SK-N-SH treated with all-trans-retinoic acid at 6 μM for 48 hours (cell line): ENCODE data around the gene CBLB.

Experiments used
- ATAC-seq: fragments of 200-7000 bp; cut with Tn5 transposase; 3 replicates; pipeline ENCODE4 v1.9.1; 2020; ENCODE audit warnings: mild to moderate bottlenecking, moderate library complexity
- ARNTL ChIP-seq: fragments of 450-650 bp; formaldehyde crosslinking; IDR thresholded peaks from 2 replicates; pipeline ENCODE4 v1.5.0; 2020; ENCODE audit warnings: low read depth, mild to moderate bottlenecking, moderate library complexity, borderline replicate concordance
- BACH2 ChIP-seq: fragments of 250-450 bp; sonication (Bioruptor Pico); IDR thresholded peaks from 2 replicates; pipeline ENCODE4 v1.9.0; 2021; ENCODE audit warnings: mild to moderate bottlenecking, borderline replicate concordance
- CREB5 ChIP-seq: fragments of 250-450 bp; sonication (Bioruptor Pico); IDR thresholded peaks from 2 replicates; pipeline ENCODE4 v1.5.1; 2020; ENCODE audit warnings: low read depth, mild to moderate bottlenecking, moderate library complexity
- CSRNP3 ChIP-seq: fragments of 250-450 bp; sonication (Bioruptor Pico); IDR thresholded peaks from 2 replicates; pipeline ENCODE4 v1.5.1; 2021; ENCODE audit warnings: mild to moderate bottlenecking, moderate library complexity
- ESRRG ChIP-seq: fragments of 250-450 bp; sonication (Bioruptor Pico); IDR thresholded peaks from 2 replicates; pipeline ENCODE4 v1.6.1; 2021; ENCODE audit warnings: mild to moderate bottlenecking
- GLIS3 ChIP-seq: fragments of 250-450 bp; sonication (Bioruptor Pico); IDR thresholded peaks from 2 replicates; pipeline ENCODE4 v1.5.0; 2020; ENCODE audit warnings: mild to moderate bottlenecking, moderate library complexity
- ISL1 ChIP-seq: fragments of 250-450 bp; sonication (Bioruptor Pico); IDR thresholded peaks from 2 replicates; pipeline ENCODE4 v2.1.2; 2022; ENCODE audit warnings: mild to moderate bottlenecking, moderate library complexity
- OSR1 ChIP-seq: fragments of 250-450 bp; sonication (Bioruptor Pico); IDR thresholded peaks from 2 replicates; pipeline ENCODE4 v1.8.0; 2022; ENCODE audit warnings: moderate library complexity, mild to moderate bottlenecking, inconsistent platforms
- PPARA ChIP-seq: fragments of 250-450 bp; sonication (Bioruptor Pico); IDR thresholded peaks from 2 replicates; pipeline ENCODE4 v1.5.0; 2020; ENCODE audit warnings: mild to moderate bottlenecking, borderline replicate concordance
- RARB ChIP-seq: fragments of 250-450 bp; sonication (Bioruptor Pico); IDR thresholded peaks from 2 replicates; pipeline ENCODE4 v1.8.0; 2021; ENCODE audit warnings: mild to moderate bottlenecking, moderate library complexity
- SNAI2 ChIP-seq: fragments of 250-450 bp; sonication (Bioruptor Pico); IDR thresholded peaks from 2 replicates; pipeline ENCODE4 v1.5.0; 2020; ENCODE audit warnings: mild to moderate bottlenecking, moderate library complexity
- TCF4 ChIP-seq: fragments of 250-450 bp; sonication (Bioruptor Pico); IDR thresholded peaks from 2 replicates; pipeline ENCODE4 v1.8.0; 2021; ENCODE audit warnings: mild to moderate bottlenecking, moderate library complexity, borderline replicate concordance
- TOX ChIP-seq: fragments of 250-450 bp; sonication (Bioruptor Pico); IDR thresholded peaks from 2 replicates; pipeline ENCODE4 v1.8.0; 2021; ENCODE audit warnings: mild to moderate bottlenecking, moderate library complexity, borderline replicate concordance
- TSHZ2 ChIP-seq: fragments of 250-450 bp; sonication (Bioruptor Pico); IDR thresholded peaks from 2 replicates; pipeline ENCODE4 v1.5.0; 2020; ENCODE audit warnings: mild to moderate bottlenecking, moderate library complexity
- ZC3H10 ChIP-seq: fragments of 250-450 bp; sonication (Bioruptor Pico); IDR thresholded peaks from 2 replicates; pipeline ENCODE4 v1.5.1; 2021; ENCODE audit warnings: mild to moderate bottlenecking, moderate library complexity
- ZFP3 ChIP-seq: fragments of 250-450 bp; sonication (Bioruptor Pico); IDR thresholded peaks from 2 replicates; pipeline ENCODE4 v1.5.0; 2020; ENCODE audit warnings: mild to moderate bottlenecking, moderate library complexity
- ZFP30 ChIP-seq: fragments of 450-650 bp; formaldehyde crosslinking; IDR thresholded peaks from 2 replicates; pipeline ENCODE4 v1.5.0; 2022; ENCODE audit warnings: mild to moderate bottlenecking, moderate library complexity
- ZNF565 ChIP-seq: fragments of 450-650 bp; formaldehyde crosslinking; conservative IDR thresholded peaks from 2 replicates; pipeline ENCODE4 v1.5.0; 2020; ENCODE audit warnings: low read depth, mild to moderate bottlenecking, moderate library complexity
- ZNF8 ChIP-seq: fragments of 450-650 bp; formaldehyde crosslinking; IDR thresholded peaks from 2 replicates; pipeline ENCODE4 v1.5.0; 2020; ENCODE audit warnings: mild to moderate bottlenecking, moderate library complexity

Gene CBLB

GRCh38 chr3:105653166-105653565 lies 215.6 kb downstream of the CBLB start (continued):
- no peak for TF ChIP-seq CREB5
- no peak for TF ChIP-seq PPARA
- no peak for TF ChIP-seq ZNF565 (CRISPR knock-in tag)
- no peak for TF ChIP-seq TOX (CRISPR knock-in tag)
- no peak for TF ChIP-seq ZNF8 (CRISPR knock-in tag)

- no peak for TF ChIP-seq ISL1
- TF ChIP-seq TCF4 = no peak
- TF ChIP-seq CREB5 = no peak
- TF ChIP-seq CSRNP3 (CRISPR knock-in tag) = no peak
- TF ChIP-seq SNAI2 (CRISPR knock-in tag) = no peak
- no peak for TF ChIP-seq GLIS3 (CRISPR knock-in tag)
- no peak for TF ChIP-seq RARB (CRISPR knock-in tag)
- TF ChIP-seq TOX (CRISPR knock-in tag) = no peak
- TF ChIP-seq BACH2 (CRISPR knock-in tag) = no peak
- TF ChIP-seq ZNF565 (CRISPR knock-in tag) = no peak
- TF ChIP-seq TSHZ2 (CRISPR knock-in tag) = no peak
- no peak for TF ChIP-seq ZFP30 (CRISPR knock-in tag)
- no peak for TF ChIP-seq ESRRG (CRISPR knock-in tag)
- TF ChIP-seq, all 23 proteins: peak for 0
- ATAC-seq = no peak
These were observed 219.3 kb downstream of the CBLB start for GRCh38 chr3:105649480-105649879.

- TF ChIP-seq GLIS3 (CRISPR knock-in tag) = no peak
- TF ChIP-seq ZC3H10 = 0 out of 2 replicates have a peak, but pooled peaks have one; percentile 11
- TF ChIP-seq ISL1 = peak; percentile 66; the same call in 1 of the 2 replicates
- no peak for TF ChIP-seq SNAI2 (CRISPR knock-in tag)
- TF ChIP-seq, all 23 proteins: peak for 2
- peak; percentile 99 for ATAC-seq
These were observed 221.8 kb downstream of the CBLB start for GRCh38 chr3:105647047-105647446.

GRCh38 chr3:105639131-105639530 lies 229.7 kb downstream of the CBLB start:
- ATAC-seq = no peak
- TF ChIP-seq ZNF8 (CRISPR knock-in tag) (peak; percentile 92), GLIS3 (CRISPR knock-in tag) (no peak), ISL1 (peak; percentile 67), ZFP3 (CRISPR knock-in tag) (no peak), TCF4 (peak; percentile 87), OSR1 (CRISPR knock-in tag) (no peak), TSHZ2 (CRISPR knock-in tag) (peak; percentile 75; the same call in 1 of the 2 replicates), ARNTL (no peak)
